SIG-M5 treated with dmso at 0.1 percent for 504 hours (cell line): ENCODE results near the gene COL23A1.
A peak's percentile ranks its signal among the peaks of the same experiment; 100 is the strongest.

ENCODE experiments used
- DNase-seq: peaks from one replicate; lab custom pipeline; 2025; ENCODE audit not compliant: unreplicated experiment; lab: John Stamatoyannopoulos, UW

Gene COL23A1

DNA sequence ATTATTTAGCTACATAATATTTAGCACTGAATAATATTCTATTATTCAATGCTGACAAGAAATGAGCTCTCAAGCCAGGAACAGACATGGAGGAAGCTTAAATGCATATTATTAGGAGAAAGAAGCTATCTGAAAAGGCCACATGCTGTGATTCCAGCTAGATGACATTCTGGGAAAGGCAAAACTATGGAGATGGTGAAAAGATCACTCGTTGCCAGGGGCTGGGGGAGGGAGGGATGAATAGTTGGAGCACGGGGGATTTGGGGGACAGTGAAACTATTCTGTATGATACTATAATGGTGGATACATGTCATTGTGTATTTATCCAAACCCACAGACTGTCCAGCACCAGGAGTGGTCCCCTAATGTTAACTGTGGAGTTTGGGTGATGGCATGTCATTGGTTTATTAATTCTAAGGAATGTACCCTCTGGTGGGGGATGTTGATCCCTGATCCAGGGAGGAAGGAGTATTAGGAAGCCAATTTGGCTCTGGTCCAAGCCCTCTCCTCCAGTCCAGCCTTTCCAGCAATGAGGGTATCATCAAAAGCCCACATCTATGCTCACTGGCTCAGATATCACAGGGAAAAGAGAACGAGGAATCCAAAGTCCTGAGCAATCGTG lies 162.5 kb downstream of the COL23A1 start:
- DNase-seq, result no peak

DNA sequence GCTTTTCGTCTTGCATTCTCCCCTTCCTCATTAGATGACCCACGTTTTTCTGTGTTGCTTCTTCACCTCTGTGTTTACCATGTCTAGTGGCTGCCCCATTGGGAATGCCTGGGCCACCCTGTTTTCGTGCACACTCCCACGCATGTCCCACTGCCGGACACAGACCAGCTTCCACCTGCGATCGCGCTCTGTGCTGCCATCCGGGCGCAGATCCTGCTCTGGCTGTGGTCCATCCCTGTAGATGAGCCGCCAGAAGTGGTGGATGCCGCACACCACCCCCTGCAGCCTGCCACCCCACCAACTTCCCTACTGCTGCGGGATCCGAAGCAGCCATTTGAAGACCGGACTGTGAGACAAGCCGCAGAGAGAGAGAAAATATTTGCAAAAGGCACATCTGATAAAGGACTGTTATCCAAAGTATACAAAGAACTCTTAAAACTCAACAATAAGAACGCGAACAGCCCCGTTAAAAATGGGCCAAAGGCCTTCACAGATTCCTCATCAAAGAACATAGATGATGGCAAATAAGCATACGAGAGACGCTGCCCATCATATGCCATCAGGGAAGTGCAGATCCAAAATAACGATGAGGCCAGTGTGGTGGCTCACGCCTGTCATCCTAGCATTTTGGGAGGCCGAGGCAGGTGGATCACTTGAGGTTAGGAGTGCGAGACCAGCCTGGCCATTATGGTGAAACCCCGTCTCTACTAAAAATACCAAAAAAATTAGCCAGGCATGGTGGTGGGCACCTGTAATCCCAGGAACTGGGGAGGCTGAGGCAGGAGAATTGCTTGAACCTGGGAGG lies 163.7 kb downstream of the COL23A1 start:
- DNase-seq, result no peak

DNA sequence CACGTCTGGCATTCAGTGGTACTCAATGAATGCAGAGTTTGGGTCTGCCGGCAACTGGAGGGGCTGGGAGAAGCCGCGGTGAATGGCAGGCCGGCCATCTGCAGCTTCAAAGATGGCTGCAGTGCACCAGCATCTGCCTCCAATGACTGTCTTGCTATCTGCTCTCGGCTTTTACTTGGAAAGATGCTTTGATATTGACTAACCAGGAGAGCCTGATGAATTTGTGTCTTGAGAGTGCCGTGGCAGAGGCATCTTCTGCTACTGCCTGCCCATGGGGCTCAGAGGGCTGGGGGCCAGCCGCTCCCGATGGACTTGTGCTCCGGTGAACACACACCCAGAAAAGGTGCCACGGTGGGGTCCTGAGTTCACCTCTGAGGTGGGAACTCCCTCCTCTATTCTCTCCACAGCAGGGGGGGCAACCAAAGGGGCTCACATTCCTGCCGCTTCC lies 164.5 kb downstream of the COL23A1 start:
- DNase-seq, result no peak

DNA sequence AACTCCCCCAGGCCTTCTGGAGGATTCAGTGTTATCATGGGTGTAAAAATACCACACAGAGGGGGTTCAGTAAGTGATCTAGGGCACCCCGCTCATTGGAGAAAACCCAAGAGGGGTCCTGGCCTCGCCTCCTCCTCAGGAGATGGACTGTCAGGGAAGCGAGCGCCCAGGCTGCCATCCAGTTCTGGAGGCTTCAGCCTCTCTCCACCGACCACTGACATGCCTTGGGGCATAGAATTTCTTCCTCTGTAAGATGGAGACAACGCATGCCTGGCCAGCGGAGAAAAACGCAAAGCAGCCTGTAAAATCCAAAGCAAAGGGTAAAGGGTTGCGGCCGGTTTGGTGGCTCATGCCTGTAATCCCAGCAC lies 165.4 kb downstream of the COL23A1 start:
- no peak for DNase-seq

DNA sequence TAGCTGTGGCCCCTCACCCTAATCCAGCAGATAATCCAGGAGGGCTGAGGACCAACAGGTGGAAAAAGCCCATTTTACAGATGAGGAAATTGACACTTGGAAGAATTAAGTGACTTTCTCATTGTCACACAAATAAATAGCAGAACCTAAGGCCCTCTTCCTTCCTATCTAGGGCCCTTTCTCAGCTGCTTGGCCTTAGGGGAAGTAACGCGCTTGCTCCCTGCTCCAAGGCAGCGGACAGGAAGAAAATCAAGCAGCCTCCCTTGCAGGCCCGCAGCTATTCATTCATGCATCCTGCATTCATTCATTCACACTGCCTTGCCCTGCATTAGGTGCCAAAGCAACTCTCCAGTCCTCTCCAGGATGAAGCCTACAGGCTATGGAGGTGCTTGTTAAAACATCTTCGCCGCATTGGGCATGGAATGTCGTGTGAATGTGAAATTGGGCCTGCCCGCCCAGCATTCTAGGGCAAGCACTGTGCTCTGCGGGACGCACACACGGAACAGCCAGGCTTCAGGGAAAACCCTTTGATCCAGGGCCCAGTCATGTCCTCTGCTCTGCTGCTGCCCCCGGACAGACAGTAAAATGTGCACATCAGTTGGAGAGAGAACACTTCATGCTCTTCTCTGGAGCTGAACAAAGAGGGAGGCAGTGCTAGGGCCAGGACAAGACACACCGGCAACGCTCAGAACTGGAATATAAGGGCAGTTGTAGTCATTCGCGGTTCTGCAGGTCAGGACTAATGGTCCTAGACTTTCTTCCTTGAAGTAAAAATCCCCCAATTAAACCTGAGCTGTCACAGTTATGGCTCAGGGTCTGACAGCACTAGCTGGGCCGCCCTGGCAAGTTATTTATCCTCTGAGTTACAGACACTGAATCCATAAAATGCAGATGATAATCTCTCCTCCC lies 166.0 kb downstream of the COL23A1 start:
- no peak for DNase-seq

DNA sequence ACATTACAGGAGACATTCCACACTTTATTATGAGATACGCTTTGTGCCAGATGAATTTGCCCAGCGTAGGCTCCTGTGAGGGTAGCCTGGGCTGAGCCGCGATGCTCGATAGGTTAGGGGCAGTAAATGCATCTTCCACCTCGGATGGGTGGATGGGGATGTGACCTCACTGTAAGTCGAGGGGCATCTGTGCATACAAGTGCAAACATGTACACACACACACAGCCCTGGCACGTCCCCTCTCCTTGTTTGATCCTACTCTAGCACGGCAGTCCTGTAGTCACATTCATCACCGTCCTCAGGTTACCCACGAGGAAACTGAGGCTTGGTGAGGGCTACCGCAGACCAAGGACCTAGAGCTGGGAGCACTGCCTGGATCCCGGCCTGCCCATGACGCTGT lies 166.8 kb downstream of the COL23A1 start:
- DNase-seq, result no peak

DNA sequence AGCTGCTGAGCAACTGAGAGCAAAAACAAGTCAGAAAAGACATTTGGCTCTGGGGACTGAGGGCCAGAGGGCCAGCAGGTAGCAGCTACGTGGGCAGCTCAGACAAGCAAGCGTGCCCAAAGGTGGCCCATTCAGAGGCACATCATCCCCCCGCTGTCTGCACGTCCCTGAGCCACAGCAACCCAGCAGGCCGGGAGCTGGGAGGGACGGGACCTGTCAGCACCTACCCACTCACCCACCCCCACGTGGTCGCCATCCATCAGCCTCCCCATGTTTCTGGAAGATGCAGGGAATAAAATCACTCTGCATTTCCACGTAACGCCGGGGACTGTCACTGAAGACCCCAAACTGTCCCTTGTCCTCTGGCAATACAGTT lies 167.8 kb downstream of the COL23A1 start:
- no peak for DNase-seq

DNA sequence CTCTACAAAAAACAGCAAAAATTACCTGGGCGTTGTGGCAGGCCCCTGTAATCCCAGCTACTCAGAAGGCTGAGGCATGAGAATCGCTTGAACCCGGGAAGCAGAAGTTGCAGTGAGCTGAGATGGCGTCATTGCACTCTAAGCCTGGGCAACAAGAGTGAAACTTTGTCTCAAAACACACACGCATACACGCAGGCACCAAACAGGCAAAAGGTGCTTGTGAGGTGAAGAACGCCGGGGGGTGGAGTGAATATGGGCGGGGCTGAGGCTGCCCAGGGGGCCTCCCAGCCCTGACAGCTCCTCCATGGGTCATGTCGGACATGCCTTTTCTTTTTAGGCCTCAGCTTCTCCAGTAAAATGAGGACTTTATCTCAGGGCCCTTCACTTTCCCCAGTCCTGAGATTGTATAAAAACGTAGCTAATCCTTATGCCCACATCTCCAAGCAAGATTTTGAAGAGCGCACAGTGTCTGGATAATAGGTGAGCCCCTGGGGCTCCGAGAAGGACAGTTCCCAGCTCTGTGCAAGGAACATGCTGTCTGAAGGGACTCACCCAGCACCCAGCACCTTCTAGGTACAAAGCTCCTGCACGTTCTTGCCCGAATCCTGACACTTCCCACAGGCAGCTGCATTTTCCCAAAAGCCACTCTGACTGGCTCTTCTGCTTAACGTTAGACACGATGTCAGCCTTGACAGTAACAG lies 168.3 kb downstream of the COL23A1 start:
- DNase-seq, result no peak

DNA sequence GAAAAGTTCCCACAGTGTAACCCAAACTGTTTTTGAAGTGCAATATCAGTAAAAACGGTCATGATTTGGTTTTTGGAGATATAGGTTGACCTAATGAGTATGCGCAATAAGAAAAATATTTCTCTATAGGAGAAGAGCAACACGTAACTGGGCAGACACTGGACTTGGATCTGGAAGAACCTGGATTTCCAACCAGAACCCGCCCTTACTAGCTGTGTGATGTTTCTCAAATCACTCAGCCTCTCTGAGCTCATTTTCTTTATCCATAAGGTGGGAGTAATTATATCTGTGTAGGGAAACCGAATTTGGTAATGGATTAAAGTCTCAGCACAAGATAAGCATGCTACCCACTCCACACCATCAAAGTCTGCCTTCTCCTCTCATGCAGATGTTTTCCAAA lies 169.1 kb downstream of the COL23A1 start:
- no peak for DNase-seq

DNA sequence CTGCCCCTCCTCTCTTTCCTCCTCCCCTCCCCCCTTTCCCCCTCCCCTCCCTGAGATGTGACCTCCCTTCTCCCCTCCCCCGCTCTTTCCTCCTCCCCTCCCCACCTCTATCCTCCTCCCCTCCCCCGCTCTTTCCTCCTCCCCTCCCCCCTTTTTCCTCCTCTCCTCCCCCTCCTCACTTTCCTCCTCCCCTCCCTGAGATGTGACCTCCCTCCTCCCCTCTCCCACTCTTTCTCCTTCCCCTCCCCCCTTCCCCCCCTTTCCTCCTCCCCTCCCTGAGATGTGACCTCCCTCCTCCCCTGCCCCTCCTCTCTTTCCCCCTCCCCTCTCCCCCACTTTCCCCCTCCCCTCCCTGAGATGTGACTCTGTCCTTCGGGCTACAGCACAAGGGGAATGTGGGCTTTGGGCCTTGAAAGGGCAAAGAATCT lies 169.8 kb downstream of the COL23A1 start:
- no peak for DNase-seq

DNA sequence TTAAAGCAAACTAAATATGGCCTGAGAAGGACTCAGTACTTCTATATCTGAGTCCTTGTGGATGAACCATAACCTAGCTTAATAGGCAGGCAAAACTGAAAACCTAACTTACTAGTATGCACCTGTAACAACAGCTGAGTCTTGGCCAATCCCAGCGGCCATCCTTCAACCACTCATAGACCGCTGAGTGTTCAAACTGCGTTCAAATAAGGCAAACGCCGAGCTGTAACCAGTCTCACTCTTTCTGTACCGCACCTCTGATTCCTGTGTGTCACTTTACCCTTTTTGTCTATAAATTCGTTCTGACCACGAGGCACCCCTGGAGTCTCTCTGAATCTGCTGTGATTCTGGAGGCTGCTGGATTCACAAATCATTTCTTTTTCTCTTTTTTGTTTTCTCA lies 170.5 kb downstream of the COL23A1 start:
- no peak for DNase-seq

DNA sequence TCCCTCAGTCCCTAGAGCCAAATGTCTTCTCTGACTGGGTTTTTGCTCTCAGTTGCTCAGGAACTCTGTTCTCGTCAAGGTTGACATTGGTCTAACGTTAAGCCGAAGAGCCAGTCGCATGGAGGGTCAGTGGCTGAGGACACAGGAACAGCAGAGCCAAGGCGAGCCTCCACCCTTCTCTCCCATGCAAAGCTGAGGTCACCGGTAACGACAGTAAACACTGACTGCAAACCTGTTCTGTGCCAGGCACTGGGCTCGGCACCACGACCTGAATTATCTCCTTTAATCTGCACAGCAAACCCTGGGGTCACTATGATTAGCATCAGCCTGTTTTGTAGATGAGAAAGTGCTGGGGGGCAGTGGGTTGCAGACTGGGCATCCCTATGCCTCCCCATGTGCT lies 171.0 kb downstream of the COL23A1 start:
- no peak for DNase-seq

DNA sequence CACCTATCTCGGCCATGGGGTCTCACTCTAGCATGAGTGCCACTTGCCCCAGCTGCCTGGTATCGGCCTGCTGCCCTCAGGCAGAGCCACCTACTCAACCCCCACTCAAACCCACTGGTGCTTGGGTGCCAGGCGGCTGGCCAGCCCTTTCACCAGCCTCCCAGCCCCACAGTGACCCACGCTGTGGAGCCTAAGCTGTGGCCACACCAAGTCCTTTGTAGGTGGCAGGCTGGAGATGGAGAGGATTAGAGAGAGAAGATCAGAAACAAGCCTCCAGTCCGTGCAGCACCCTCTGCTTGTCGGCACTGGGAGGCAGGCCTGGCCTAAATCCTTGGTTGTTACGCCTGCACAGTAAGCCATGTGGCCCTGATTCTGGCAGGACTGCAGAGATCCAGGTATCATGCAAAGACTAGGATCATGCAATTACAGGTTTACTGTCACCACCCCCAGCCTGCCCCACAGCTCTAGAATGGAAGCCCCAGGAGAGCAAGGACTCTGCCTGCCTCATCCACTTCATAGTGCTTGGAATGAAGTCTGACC lies 171.7 kb downstream of the COL23A1 start:
- no peak for DNase-seq

DNA sequence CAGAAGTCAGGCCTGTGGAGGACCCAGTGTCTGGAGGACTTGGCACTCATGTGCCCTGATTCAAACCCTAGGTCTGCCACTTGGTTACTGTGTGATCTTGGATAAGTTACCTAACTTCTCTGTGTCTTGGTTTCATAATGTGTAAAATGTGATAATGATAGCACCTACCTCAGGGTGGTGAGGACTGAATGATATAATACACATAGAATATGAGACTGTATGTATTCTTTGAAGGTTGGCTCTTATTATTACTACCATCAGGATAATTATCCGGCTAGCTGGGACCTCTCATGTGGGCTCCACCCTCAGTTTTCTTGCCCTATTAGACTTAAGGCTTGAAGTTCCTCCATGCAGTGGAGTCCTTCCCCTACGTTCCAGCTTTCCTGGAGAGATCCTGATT lies 172.2 kb downstream of the COL23A1 start:
- no peak for DNase-seq

DNA sequence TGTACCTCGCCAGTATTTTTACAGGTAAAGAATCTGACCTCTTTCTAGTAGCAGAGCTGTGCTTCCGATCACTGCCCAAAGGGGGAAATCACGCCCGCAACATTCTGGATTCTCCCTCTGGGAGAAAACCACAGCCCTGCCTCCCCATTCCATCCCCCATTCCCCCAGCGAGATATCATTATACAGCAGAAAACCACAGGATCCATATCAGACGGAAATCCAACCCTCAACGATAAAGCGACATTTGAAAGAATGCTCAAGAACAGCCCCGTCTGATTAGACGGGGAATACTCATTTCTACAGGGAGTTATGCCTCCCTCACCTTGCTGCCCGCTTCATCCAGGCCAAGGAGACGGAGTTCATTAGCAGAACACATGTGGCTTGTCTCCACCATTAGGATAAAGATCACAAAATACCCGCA lies 172.8 kb downstream of the COL23A1 start:
- no peak for DNase-seq

DNA sequence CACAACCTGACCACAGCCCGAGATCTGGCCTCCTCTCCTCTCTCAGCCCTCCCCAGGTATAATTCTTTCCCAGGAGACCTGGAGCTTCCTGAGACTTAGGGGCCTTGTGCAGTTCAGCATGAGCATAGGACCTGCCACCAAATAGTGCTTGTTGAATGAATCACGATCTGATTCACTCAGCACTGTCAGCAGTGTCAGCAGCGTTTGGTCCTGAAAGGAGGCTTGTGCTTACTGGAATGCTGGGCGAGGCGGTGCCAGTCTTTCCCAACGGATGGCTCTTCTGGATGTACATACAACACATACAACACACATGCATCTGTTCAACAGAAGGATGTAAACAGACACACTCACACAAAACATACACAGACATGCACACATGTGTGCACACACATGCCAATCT lies 173.3 kb downstream of the COL23A1 start:
- no peak for DNase-seq

DNA sequence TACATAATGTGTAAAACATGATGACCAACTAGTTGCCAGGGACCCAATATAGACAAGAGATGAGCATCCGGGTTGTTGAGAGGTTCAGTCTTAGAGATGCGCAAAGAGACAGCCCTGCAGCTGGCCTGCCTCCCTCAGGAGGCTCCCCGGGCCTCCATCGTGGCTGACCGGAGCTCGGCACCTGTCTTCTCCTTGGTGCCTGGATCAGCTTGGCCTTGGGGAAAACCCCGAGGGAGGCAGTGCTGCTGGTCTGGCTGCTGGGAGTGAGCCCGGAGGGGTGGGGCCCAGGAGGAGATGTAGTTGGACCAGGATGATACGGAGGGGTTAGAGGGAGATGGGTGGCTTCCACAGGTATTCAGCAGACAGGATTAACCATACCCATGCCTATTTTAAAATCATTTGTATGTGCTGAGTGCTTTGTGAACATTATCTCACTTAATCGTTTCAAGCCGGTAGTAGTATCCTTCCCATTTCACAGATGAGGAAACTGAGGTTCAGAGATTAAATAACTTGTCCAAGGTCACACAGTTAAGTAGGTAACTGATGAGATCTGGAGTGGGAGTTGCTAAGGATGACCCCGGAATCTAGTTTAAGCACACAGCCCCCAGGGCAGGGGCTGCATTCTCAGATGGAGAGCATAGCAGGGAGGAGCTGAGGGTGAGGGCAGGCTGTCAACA lies 173.8 kb downstream of the COL23A1 start:
- no peak for DNase-seq

DNA sequence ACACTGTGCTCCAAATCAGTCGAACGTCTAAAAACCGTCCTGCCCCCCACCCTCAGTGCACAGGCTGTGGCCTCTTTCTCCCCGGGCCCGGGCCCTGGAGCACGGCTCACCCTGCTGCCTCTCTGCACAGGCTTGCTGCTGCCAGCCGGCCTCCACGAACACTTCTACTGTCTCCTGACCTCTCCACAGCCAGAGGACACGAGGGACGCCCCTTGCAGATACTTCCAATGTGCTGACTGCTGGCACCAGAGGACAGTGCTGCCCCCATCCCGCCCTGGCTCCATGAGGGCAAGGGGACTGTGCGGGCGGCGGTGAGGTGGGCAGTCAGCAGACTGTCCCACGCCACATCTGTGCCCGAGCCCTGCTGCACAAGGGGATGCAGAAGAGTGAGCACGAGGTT lies 174.8 kb downstream of the COL23A1 start:
- no peak for DNase-seq

DNA sequence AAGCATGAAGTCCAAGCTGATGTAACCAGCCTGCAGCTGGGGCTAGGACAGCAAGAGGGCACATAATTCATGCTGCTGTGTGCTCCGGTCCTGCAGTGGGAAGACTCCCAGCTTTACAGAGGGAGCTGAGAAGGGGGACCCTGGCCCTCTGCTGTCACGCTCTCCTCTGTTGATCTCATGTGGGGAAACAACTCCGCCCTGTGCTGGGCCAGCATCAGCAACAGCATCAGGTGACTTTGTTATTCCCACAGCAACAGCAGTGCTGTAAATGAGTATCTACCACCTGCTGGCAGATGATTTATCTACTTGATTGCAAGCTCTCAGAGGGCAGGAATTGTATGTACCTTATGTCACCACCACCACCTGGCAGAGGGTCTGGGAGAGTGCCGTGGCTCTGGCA lies 176.2 kb downstream of the COL23A1 start:
- no peak for DNase-seq

DNA sequence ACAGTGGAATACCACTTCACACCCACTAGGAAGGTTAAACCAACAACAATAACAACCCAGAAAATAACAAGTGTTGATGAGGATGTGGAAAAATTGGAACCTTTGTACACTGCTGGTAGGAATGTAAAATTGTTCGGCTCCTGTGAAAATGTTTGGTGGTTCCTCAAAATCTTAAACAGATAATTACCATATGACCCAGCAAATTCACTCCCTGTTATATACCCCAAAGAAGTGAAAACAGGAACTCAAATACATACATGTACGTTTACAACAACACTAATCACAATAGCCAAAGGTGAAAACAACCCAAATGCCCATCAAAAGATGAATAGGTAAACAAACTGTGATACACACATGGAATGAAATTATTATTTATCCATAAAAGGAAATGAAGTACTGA lies 179.1 kb downstream of the COL23A1 start:
- DNase-seq, result peak; percentile 16
